ENCODE data around the gene SHB. TPM values are rescaled to one million over a fixed set of nuclear protein-coding genes. Genes with fewer than 3 reads are reported as not detected.

The SHB gene
- total RNA-seq, 1 donor from 2014 or later = 25.3 TPM

DNA sequence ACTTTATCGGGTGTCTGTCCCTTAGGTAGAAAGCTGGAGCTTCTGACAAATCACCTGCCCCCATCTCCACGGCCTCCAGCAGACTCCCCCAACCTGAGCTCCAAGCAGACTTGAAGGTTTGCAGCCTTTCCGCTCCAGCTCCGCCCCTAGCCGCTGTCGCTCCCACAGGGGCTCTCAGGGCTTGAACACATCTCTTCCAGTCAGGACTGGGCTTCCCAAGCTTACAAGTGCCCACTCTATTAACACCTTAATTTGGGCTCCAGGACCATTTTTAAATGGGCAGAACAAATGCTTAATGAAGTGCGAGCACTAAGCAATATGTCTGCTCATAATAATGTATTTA, 147.9 kb downstream of the SHB start:
- ATAC-seq (no peak), DNase-seq (no peak)
- H3K9me3 ChIP-seq = no peaks in the 10 kb centered on the region
- H3K4me1 ChIP-seq = peaks cover 55% of the 10 kb centered on the region
- no peak overlapping the region for H3K4me3 ChIP-seq
- H3K27ac ChIP-seq = no peak overlapping the region
- H3K36me3 ChIP-seq = peaks cover 20% of the 10 kb centered on the region
- no peaks in the 10 kb centered on the region for H3K27me3 ChIP-seq (ENCODE audit: low read depth)
- intact Hi-C loops (cut with DNase I) = no loop called here
- TF ChIP-seq, protein P1, sequence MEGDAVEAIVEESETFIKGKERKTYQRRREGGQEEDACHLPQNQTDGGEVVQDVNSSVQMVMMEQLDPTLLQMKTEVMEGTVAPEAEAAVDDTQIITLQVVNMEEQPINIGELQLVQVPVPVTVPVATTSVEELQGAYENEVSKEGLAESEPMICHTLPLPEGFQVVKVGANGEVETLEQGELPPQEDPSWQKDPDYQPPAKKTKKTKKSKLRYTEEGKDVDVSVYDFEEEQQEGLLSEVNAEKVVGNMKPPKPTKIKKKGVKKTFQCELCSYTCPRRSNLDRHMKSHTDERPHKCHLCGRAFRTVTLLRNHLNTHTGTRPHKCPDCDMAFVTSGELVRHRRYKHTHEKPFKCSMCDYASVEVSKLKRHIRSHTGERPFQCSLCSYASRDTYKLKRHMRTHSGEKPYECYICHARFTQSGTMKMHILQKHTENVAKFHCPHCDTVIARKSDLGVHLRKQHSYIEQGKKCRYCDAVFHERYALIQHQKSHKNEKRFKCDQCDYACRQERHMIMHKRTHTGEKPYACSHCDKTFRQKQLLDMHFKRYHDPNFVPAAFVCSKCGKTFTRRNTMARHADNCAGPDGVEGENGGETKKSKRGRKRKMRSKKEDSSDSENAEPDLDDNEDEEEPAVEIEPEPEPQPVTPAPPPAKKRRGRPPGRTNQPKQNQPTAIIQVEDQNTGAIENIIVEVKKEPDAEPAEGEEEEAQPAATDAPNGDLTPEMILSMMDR (IDR thresholded peaks at IDR 0.05) = no peak

DNA sequence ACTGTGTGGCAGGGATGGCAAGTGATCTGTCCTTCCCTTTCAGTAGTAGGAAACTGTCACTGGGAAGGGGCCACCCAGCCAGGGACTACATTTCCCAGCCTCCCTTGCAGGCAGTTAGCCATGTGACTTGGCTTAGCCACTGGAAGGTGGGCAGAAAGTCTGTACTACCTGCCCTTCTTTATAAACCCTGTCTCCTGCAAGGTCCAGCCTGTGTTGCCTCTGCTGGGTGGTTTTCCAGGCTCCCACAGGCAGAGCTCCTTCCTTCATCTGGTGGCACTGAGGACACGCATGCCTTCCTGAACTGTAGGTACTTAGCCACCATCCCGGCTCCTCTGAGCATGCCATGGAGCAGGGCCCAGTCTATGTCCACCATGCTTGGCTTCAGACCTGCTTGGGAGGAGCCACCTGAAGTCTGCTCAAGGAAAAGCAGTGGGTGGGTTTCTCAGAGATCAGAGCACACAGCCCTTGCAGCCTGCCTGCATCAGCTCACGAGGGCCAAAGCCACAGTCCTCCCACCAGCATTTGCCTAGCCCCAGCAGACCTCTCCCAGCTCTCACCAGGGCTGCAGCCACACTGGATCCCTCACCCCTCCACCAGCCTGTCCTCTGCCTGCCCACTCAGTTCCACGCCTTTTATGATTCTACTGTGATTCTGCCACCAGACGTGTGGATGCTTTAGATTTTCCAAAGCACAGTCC, 148.4 kb downstream of the SHB start:
- Histone ChIP-seq H3K27ac (no peak overlapping the region), H3K36me3 (peaks cover 20% of the 10 kb centered on the region), H3K4me1 (peaks cover 52% of the 10 kb centered on the region), H3K27me3 (ENCODE audit: low read depth) (no peaks in the 10 kb centered on the region), H3K9me3 (no peaks in the 10 kb centered on the region), H3K4me3 (no peak overlapping the region)
- TF ChIP-seq, protein P1 (IDR thresholded peaks at IDR 0.05) = no peak
- intact Hi-C loops (cut with DNase I) = no loop called here
- DNase-seq (no peak), ATAC-seq (no peak)

DNA sequence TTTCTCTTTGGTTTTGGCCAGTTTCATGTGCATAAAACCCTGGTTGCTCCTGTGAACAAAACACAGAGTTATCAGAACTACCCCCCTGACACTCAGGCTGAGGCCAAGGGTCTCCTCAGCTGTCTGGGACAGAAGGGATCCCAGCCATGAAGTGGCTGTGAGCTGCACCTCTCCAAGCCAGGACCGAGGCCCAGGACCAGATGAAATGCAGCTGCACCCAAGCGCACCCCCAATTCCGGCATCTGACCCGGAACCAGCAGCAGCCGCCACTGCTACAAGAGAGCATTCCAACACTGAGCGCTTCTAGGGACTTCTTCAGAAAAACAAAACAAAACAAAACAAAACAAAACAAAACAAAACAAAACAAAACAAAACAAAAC, 149.1 kb downstream of the SHB start:
- Histone ChIP-seq H3K27me3 (ENCODE audit: low read depth) (no peaks in the 10 kb centered on the region), H3K4me3 (no peak overlapping the region), H3K9me3 (no peaks in the 10 kb centered on the region), H3K27ac (no peak overlapping the region), H3K4me1 (peaks cover 45% of the 10 kb centered on the region), H3K36me3 (peaks cover 20% of the 10 kb centered on the region)
- no peak for ATAC-seq
- intact Hi-C loops (cut with DNase I) = loop anchor here (10.0 kb wide), 1 partner anchor 245 kb away; no protein-coding TSS in a partner anchor
- TF ChIP-seq, protein P1 (IDR thresholded peaks at IDR 0.05) = no peak
- no peak for DNase-seq

DNA sequence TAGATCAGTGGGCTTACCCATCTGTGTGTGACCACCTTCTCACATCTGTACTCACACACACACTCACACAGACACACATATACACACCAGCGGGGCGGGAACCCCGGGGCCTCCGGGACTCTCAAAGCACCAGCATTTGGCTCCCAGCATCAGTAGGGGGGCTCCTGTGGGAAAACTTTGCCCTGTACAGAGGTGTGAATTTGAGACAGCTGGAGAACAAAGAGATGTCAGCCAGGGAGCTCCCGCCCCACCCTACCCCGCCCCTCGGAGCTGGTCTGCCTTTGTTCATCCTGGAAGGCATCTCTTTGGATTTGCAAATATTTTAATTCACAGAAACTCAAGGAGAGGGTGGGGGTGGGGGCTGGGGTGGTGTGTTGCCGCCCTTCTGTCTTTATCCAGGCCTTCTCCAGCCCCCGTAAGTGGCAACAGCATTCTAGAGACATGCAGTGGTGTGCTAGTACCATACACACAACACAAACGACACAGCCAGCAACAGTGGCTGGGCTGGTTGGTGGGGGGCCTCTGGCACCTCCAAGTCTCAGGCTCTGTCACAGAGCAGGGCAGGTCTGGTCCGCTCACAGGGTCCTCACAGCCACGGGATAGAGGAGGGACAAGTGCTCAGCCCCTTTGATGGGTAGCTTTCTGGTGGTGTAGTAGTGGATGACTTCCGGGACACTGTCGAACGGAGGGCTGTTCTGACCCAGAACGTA, 149.6 kb downstream of the SHB start:
- TF ChIP-seq, protein P1 (IDR thresholded peaks at IDR 0.05) = no peak
- Histone ChIP-seq H3K4me1 (peaks cover 44% of the 10 kb centered on the region), H3K36me3 (peaks cover 20% of the 10 kb centered on the region), H3K9me3 (no peaks in the 10 kb centered on the region), H3K4me3 (no peak overlapping the region), H3K27ac (no peak overlapping the region), H3K27me3 (ENCODE audit: low read depth) (no peaks in the 10 kb centered on the region)
- DNase-seq (no peak), ATAC-seq (no peak)
- intact Hi-C loops (cut with DNase I) = loop anchor here (10.0 kb wide), 1 partner anchor 245 kb away; no protein-coding TSS in a partner anchor

DNA sequence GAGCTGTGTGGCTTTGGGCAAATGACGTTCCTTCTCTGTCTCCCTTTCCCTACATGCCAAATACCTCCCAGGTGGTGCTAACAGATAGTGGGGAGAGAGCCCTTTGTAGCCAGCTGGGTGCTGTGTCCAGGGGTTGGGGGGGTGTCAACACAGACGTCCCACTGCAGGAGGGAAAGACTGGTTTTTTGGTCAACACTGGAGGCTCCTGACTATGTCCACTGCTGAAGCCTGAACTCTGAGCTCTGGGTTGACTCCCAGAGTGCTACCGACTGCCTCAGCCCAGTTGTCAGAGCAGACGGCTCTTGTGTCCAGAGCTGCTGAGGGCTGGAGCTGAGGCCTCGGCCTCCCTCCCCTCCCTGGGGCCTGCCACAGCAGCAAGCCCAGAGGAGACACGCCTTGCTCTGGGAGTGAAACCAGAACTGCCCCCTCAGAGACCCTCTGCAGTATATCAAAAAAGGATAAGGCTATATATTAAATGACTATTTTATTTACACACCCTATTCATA, 150.3 kb downstream of the SHB start:
- Histone ChIP-seq H3K4me3 (no peak overlapping the region), H3K9me3 (no peaks in the 10 kb centered on the region), H3K27ac (no peak overlapping the region), H3K36me3 (peaks cover 20% of the 10 kb centered on the region), H3K4me1 (peaks cover 50% of the 10 kb centered on the region), H3K27me3 (ENCODE audit: low read depth) (no peaks in the 10 kb centered on the region)
- no peak for DNase-seq
- ATAC-seq = no peak
- TF ChIP-seq, protein P1 (IDR thresholded peaks at IDR 0.05) = no peak
- intact Hi-C loops (cut with DNase I) = loop anchor here (10.0 kb wide), 1 partner anchor 246 kb away; no protein-coding TSS in a partner anchor

Measured in lower lobe of right lung (tissue), 2 donors.